ENCODE data around the gene UBB. TPM values are rescaled to one million over a fixed set of nuclear protein-coding genes. Genes with fewer than 3 reads are reported as not detected.
"Not testable (repeated sequence)": the region's sequence is repeated elsewhere in the genome, so short reads cannot be mapped to it uniquely, and the experiment has no call there.

Gene UBB
- total RNA-seq, 4 donors from 2014 or later = 917 to 1,584 (median 1,245) TPM

- H3K4me1 ChIP-seq = peaks cover 19% of the 10 kb centered on the region in 2 donors
- H3K27me3 ChIP-seq = no peaks in the 10 kb centered on the region
- peak overlapping the region; percentile 96 to 100 (median 98) for H3K27ac ChIP-seq
- peak overlapping the region; percentile 30 to 78 (median 48) for H3K4me3 ChIP-seq (replicated peaks in 1 of 3)
- TF ChIP-seq POLR2A (IDR thresholded peaks at IDR 0.05) (no peak), CTCF (IDR thresholded peaks at IDR 0.05) (no peak)
- 1 to 2% methylated on average over 14 of the region's 14 CpGs for WGBS, 2 donors
- peaks cover 7 to 17% of the 10 kb centered on the region in 2 donors for H3K36me3 ChIP-seq
- intact Hi-C loops (cut with DNase I) = no loop called here
- DNase-seq = no peak
- no peaks in the 10 kb centered on the region for H3K9me3 ChIP-seq
These were observed 567 bp downstream of the UBB start for GRCh38 chr17:16381496-16381820.

GRCh38 chr17:16383216-16383615, 2.3 kb downstream of the UBB start:
- no peak for DNase-seq
- intact Hi-C loops (cut with DNase I) = no loop called here
- Histone ChIP-seq H3K27ac (no peak overlapping the region), H3K27me3 (no peaks in the 10 kb centered on the region), H3K4me3 (replicated peaks in 1 of 3) (no peak overlapping the region), H3K4me1 (peaks cover 19% of the 10 kb centered on the region in 2 donors), H3K36me3 (peaks cover 7 to 17% of the 10 kb centered on the region in 2 donors), H3K9me3 (no peaks in the 10 kb centered on the region)
- TF ChIP-seq POLR2A (IDR thresholded peaks at IDR 0.05) (no peak), CTCF (IDR thresholded peaks at IDR 0.05) (no peak)
- WGBS, 2 donors = 68 to 69% methylated on average over 4 of the region's 4 CpGs

- no peak overlapping the region for H3K4me3 ChIP-seq (replicated peaks in 1 of 3)
- H3K9me3 ChIP-seq = no peaks in the 10 kb centered on the region
- intact Hi-C loops (cut with DNase I) = no loop called here
- 79 to 85% methylated on average over 5 of the region's 5 CpGs for WGBS, 2 donors
- TF ChIP-seq POLR2A (IDR thresholded peaks at IDR 0.05) (no peak), CTCF (IDR thresholded peaks at IDR 0.05) (no peak)
- H3K27me3 ChIP-seq = no peaks in the 10 kb centered on the region
- H3K36me3 ChIP-seq = peaks cover 7 to 17% of the 10 kb centered on the region in 2 donors
- DNase-seq = no peak
- no peak overlapping the region for H3K27ac ChIP-seq
- peaks cover 19% of the 10 kb centered on the region in 2 donors for H3K4me1 ChIP-seq
These were observed 2.9 kb downstream of the UBB start for GRCh38 chr17:16383772-16384287.

DNA sequence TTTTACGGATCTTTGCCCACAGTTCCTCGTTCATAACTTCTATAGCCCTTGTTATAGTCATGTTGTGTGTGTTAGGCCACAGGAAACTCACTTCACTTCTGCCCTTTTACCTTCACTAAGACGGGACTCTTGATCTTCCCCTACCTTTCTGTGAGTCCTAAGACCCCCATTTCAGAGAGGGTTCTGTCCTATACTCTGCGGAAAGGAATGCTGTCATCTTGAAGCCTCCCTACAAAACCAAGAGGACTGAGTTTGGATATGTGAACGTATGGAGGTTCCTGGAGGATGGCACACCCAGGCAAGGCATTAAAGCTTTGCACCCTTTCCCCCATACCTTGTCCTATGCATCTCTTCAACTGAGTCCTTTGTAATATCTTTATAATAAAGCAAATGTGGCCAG, 3.7 kb downstream of the UBB start:
- Histone ChIP-seq H3K4me3 (replicated peaks in 1 of 3) (no peak overlapping the region), H3K36me3 (peaks cover 7 to 17% of the 10 kb centered on the region in 2 donors), H3K27ac (no peak overlapping the region), H3K4me1 (peaks cover 19% of the 10 kb centered on the region in 2 donors), H3K27me3 (no peaks in the 10 kb centered on the region), H3K9me3 (no peaks in the 10 kb centered on the region)
- no peak for TF ChIP-seq CTCF (IDR thresholded peaks at IDR 0.05)
- DNase-seq = no peak
- intact Hi-C loops (cut with DNase I) = no loop called here
- WGBS, 2 donors = 79 to 80% methylated on average over 5 of the region's 5 CpGs

DNA sequence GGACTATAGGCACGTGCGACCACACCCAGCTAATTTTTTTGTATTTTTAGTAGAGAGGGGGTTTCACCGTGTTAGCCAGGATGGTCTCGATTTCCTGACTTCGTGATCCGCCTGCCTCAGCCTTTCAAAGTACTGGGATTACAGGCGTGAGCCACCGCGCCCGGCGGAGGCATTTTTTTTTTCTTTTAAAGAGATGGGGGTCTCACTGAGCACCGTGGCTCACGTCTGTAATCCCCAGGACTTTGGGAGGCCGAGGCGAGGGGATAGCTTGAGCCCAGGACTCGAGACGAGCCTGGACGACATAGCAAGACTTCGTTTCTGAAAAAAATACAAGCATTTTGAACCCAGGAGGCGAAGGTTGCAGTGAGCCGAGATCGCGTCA, 5.2 kb downstream of the UBB start:
- peaks cover 7 to 17% of the 10 kb centered on the region in 2 donors for H3K36me3 ChIP-seq
- intact Hi-C loops (cut with DNase I) = loop anchor here (5.0 kb wide), 1 partner anchor 51 kb away; no protein-coding TSS in a partner anchor
- not testable (repeated sequence) for DNase-seq; H3K4me3 ChIP-seq (replicated peaks in 1 of 3); H3K9me3 ChIP-seq; H3K27me3 ChIP-seq; H3K27ac ChIP-seq
- peaks cover 14 to 19% of the 10 kb centered on the region in 2 donors for H3K4me1 ChIP-seq
- 38 to 42% methylated on average over 22 to 23 of the region's 23 CpGs for WGBS, 2 donors

DNA sequence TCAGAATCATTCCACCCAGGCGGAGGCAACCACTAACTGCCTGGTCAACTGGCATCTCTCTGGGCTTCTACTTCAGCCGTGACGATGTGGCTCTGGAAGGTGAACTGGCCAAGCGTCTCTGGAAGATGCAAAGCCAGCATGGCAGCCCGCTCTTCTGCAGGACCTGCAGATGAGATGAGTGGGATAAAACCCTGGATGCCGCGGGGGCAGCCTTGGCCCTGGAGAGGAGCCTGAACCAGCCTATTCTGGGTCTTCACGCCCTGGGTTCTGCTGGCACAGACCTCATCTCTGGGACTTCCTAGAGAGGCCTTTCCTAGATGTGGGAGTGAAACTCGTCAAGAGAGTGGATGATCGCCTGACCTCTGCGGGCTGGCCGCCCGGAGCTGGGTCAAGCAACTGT, 10.6 kb downstream of the UBB start:
- WGBS, 2 donors = 97 to 99% methylated on average over 9 to 13 of the region's 13 CpGs
- Histone ChIP-seq H3K9me3 (no peaks in the 10 kb centered on the region), H3K27me3 (no peaks in the 10 kb centered on the region), H3K4me1 (peaks cover 4 to 6% of the 10 kb centered on the region in 2 donors), H3K4me3 (replicated peaks in 1 of 3) (no peak overlapping the region), H3K36me3 (no peaks in the 10 kb centered on the region), H3K27ac (no peak overlapping the region)
- no peak for TF ChIP-seq POLR2A (IDR thresholded peaks at IDR 0.05)
- TF ChIP-seq CTCF (IDR thresholded peaks at IDR 0.05) = no peak
- DNase-seq = no peak
- intact Hi-C loops (cut with DNase I) = no loop called here

DNA sequence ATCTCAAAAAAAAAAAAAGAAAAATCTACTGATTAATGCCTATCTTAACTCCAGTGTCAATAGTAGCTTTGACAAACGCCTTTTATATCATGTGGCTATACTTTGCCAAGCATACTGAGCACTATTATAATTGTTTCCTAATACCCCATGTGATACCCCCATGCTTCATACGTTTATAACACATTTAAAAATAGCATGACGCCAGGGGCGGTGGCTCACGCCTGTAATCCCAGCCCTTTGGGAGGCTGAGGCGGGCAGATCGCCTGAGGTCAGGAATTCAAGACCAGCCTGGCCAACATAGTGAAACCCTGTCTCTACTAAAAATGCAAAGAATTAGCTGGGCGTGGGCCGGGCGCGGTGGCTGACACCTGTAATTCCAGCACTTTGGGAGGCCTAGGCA, 11.6 kb downstream of the UBB start:
- 96% methylated on average over 11 of the region's 11 CpGs for WGBS, 2 donors
- H3K9me3 ChIP-seq; intact Hi-C loops (cut with DNase I); H3K27me3 ChIP-seq; H3K4me3 ChIP-seq (replicated peaks in 1 of 3); DNase-seq; H3K27ac ChIP-seq; H3K36me3 ChIP-seq: not testable (repeated sequence)
- H3K4me1 ChIP-seq = peaks cover 12 to 15% of the 10 kb centered on the region in 2 donors

DNA sequence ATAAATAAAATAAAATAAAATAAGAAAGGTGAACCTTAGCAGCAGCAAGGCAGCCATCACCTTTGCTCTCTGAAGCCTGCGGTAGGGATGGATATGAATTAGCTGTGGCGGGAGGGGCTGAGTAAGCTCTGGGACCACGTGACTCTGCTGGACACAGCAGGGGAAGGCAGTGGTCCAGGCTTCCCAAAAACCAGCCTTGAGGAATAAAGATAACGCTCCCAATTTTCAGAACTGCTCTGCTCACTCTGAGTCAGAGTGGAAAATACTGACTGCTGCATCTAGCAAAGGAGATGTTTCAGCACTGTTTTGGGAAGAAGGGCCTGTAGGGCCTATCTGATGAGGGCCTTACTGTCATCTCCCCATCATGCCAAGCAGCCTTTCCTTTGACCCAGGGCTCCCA, 15.0 kb downstream of the UBB start:
- Histone ChIP-seq H3K4me1 (peaks cover 21 to 31% of the 10 kb centered on the region in 2 donors), H3K27ac (peak overlapping the region; percentile 73 to 84 (median 83))
- H3K27me3 ChIP-seq; DNase-seq; H3K36me3 ChIP-seq; intact Hi-C loops (cut with DNase I); H3K4me3 ChIP-seq (replicated peaks in 1 of 3); H3K9me3 ChIP-seq: not testable (repeated sequence)
- WGBS, 2 donors = 83 to 86% methylated on average over 4 of the region's 4 CpGs

All from thyroid gland (tissue), 4 donors.